ENCODE data around the gene DOCK11.

DOCK11 gene

GRCh38 chrX:118504581-118504980 is 9.0 kb downstream of the DOCK11 start:
- Histone ChIP-seq H3K4me1 (ENCODE audit: insufficient read depth, low read length, poor library complexity, severe bottlenecking) (peaks cover 18% of the 10 kb centered on the region), H3K79me2 (ENCODE audit: insufficient read depth, low read length) (peaks cover 64% of the 10 kb centered on the region), H3K4me3 (ENCODE audit: low read length, poor library complexity, severe bottlenecking) (no peak overlapping the region), H3K9me2 (replicated peaks; ENCODE audit: low read depth, low read length) (no peaks in the 10 kb centered on the region), H3K36me3 (ENCODE audit: insufficient read depth, low read length) (no peaks in the 10 kb centered on the region), H3F3A (ENCODE audit: low read depth) (no peaks in the 10 kb centered on the region), H3K4me2 (ENCODE audit: low read depth, low read length, poor library complexity, severe bottlenecking) (no peak overlapping the region), H3K9me3 (ENCODE audit: insufficient read depth, low read depth, low read length) (no peaks in the 10 kb centered on the region), H2AFZ (ENCODE audit: low read length) (no peak overlapping the region), H3K27me3 (ENCODE audit: insufficient read depth, low read length, poor library complexity, severe bottlenecking) (no peaks in the 10 kb centered on the region), H3K9ac (ENCODE audit: low read depth, low read length, poor library complexity, severe bottlenecking) (no peak overlapping the region), H4K20me1 (ENCODE audit: insufficient read depth, low read length, poor library complexity, severe bottlenecking) (no peaks in the 10 kb centered on the region)
- TF ChIP-seq EZH2phosphoT487 (IDR thresholded peaks at IDR 0.05; ENCODE audit: borderline replicate concordance) (no peak), CTCF (conservative IDR thresholded peaks at IDR 0.05; ENCODE audit: low read length) (no peak)

GRCh38 chrX:118506805-118507480 is 11.3 kb downstream of the DOCK11 start:
- TF ChIP-seq CTCF (conservative IDR thresholded peaks at IDR 0.05; ENCODE audit: low read length), result no peak
- TF ChIP-seq EZH2phosphoT487 (IDR thresholded peaks at IDR 0.05; ENCODE audit: borderline replicate concordance), result no peak
- no peak overlapping the region for H2AFZ ChIP-seq (ENCODE audit: low read length)
- no peaks in the 10 kb centered on the region for H3K9me3 ChIP-seq (ENCODE audit: insufficient read depth, low read depth, low read length)
- no peaks in the 10 kb centered on the region for H3F3A ChIP-seq (ENCODE audit: low read depth)
- H3K9me2 ChIP-seq (replicated peaks; ENCODE audit: low read depth, low read length), result no peaks in the 10 kb centered on the region
- no peak overlapping the region for H3K4me3 ChIP-seq (ENCODE audit: low read length, poor library complexity, severe bottlenecking)
- peaks cover 18% of the 10 kb centered on the region for H3K4me1 ChIP-seq (ENCODE audit: insufficient read depth, low read length, poor library complexity, severe bottlenecking)
- H3K9ac ChIP-seq (ENCODE audit: low read depth, low read length, poor library complexity, severe bottlenecking), result no peak overlapping the region
- H3K27me3 ChIP-seq (ENCODE audit: insufficient read depth, low read length, poor library complexity, severe bottlenecking), result no peaks in the 10 kb centered on the region
- H3K4me2 ChIP-seq (ENCODE audit: low read depth, low read length, poor library complexity, severe bottlenecking), result no peak overlapping the region
- H4K20me1 ChIP-seq (ENCODE audit: insufficient read depth, low read length, poor library complexity, severe bottlenecking), result no peaks in the 10 kb centered on the region
- H3K79me2 ChIP-seq (ENCODE audit: insufficient read depth, low read length), result peaks cover 60% of the 10 kb centered on the region
- no peaks in the 10 kb centered on the region for H3K36me3 ChIP-seq (ENCODE audit: insufficient read depth, low read length)

GRCh38 chrX:118507766-118508165 is 12.2 kb downstream of the DOCK11 start:
- H3K9ac ChIP-seq (ENCODE audit: low read depth, low read length, poor library complexity, severe bottlenecking), result no peak overlapping the region
- no peaks in the 10 kb centered on the region for H3K27me3 ChIP-seq (ENCODE audit: insufficient read depth, low read length, poor library complexity, severe bottlenecking)
- no peak overlapping the region for H2AFZ ChIP-seq (ENCODE audit: low read length)
- no peaks in the 10 kb centered on the region for H3F3A ChIP-seq (ENCODE audit: low read depth)
- H3K4me1 ChIP-seq (ENCODE audit: insufficient read depth, low read length, poor library complexity, severe bottlenecking), result peaks cover 15% of the 10 kb centered on the region
- TF ChIP-seq EZH2phosphoT487 (IDR thresholded peaks at IDR 0.05; ENCODE audit: borderline replicate concordance), result no peak
- no peak for TF ChIP-seq CTCF (conservative IDR thresholded peaks at IDR 0.05; ENCODE audit: low read length)
- H3K4me3 ChIP-seq (ENCODE audit: low read length, poor library complexity, severe bottlenecking), result no peak overlapping the region
- H4K20me1 ChIP-seq (ENCODE audit: insufficient read depth, low read length, poor library complexity, severe bottlenecking), result no peaks in the 10 kb centered on the region
- peaks cover 51% of the 10 kb centered on the region for H3K79me2 ChIP-seq (ENCODE audit: insufficient read depth, low read length)
- H3K9me2 ChIP-seq (replicated peaks; ENCODE audit: low read depth, low read length), result no peaks in the 10 kb centered on the region
- H3K9me3 ChIP-seq (ENCODE audit: insufficient read depth, low read depth, low read length), result no peaks in the 10 kb centered on the region
- no peaks in the 10 kb centered on the region for H3K36me3 ChIP-seq (ENCODE audit: insufficient read depth, low read length)
- no peak overlapping the region for H3K4me2 ChIP-seq (ENCODE audit: low read depth, low read length, poor library complexity, severe bottlenecking)
